Left cardiac atrium (tissue), 2 donors: ENCODE results near the gene TKT. TPM values are rescaled to one million over a fixed set of nuclear protein-coding genes. Genes with fewer than 3 reads are reported as not detected.

Experiments used
- total RNA-seq, 2 donors: library from RNA; stranded (reverse); fragmentation: NEBNext Ultra II Directional; extraction: Animal tissue kit (Norgen Biotek cat#: 25700); gene quantifications; one replicate each; pipeline ENCODE4 v1.2.1, GENCODE V29; 2021
- donor health status: DM: no; HTN: yes; CAD: no; lungs with severe emphysema.
- donor health status: DM: yes; HTN: yes; CAD: no.

The TKT gene
- total RNA-seq, 2 donors from 2014 or later: 91.0 to 92.4 TPM

Other genes starting within 250 kb of the TKT start
- gene SFMBT1, start 209.9 kb downstream of the TKT start, total RNA-seq: 10 to 100 TPM; 12.7 to 16.4 TPM
- 10 to 100 TPM; 11.8 to 12.6 TPM for gene RFT1, start 125.6 kb downstream of the TKT start, total RNA-seq
- gene PRKCD, start 94.8 kb downstream of the TKT start, total RNA-seq: 10 to 100 TPM; 31.3 to 31.5 TPM
- gene DCP1A, start 91.5 kb upstream of the TKT start, total RNA-seq: 10 to 100 TPM; 17.4 to 21.3 TPM
- gene CACNA1D, start 238.6 kb upstream of the TKT start, total RNA-seq: 1 to 10 TPM; 2.4 to 6.9 TPM